HCT116 (cell line): ENCODE data around the gene KHDRBS2. TPM values are rescaled to one million over a fixed set of nuclear protein-coding genes. Genes with fewer than 3 reads are reported as not detected.

Experiments
- ATAC-seq: fragments of 200-7000 bp; cut with Tn5 transposase; 2 replicates; pipeline ENCODE4 v1.9.1; 2020; ENCODE audit warnings: mild to moderate bottlenecking, moderate library complexity
- BruUV-seq: library from RNA; stranded (reverse); fragments of 400-500 nt; replicated peaks from 2 replicates; lab custom pipeline; 2021; lab: Mats Ljungman, UMichigan
- CTCF ChIA-PET: fragments of 300-600 bp; sonication (Branson Sonifier 250); formaldehyde crosslinking; loops from one replicate; lab custom pipeline; 2021; ENCODE audit warnings: antibody characterized with exemption; lab: Charles Lee
- POLR2A ChIA-PET: fragments of 300-600, 350-600 bp; sonication (Branson Sonifier 250); formaldehyde crosslinking; loops from one replicate; lab custom pipeline; 2021; ENCODE audit warnings: antibody characterized with exemption; lab: Charles Lee
- RAD21 ChIA-PET, 2 experiments: fragments of 300-600 bp; sonication (Branson Sonifier 250); formaldehyde crosslinking; loops; one replicate each; lab custom pipeline; 2023; ENCODE audit warnings: low total read pairs in 2 of 2; ENCODE audit not compliant: uncharacterized antibody in 2 of 2, unreplicated experiment in 2 of 2, low non-redundant PET in 1 of 2; lab: Charles Lee
- DNase-seq: peaks from one replicate; pipeline ENCODE4 v3.0.0-alpha.2; 2010; ENCODE audit warnings: low read depth, low spot score
- H2AFZ ChIP-seq: fragments of 200-600 bp; shearing (Covaris generic), sonication (generic); 2 replicates; pipeline ENCODE4 v1.6.1; 2017; ENCODE audit warnings: low read depth, mixed run types, mixed read lengths, antibody characterized with exemption, low read length; ENCODE audit not compliant: poor library complexity, severe bottlenecking
- H3K27ac ChIP-seq: 2 replicates; pipeline ENCODE4 v1.5.1; 2012; ENCODE audit warnings: low read depth, low read length
- H3K27me3 ChIP-seq: fragments of 200-600 bp; sonication (generic); 2 replicates; pipeline ENCODE4 v1.6.1; 2016; ENCODE audit warnings: mixed run types, low read length, mixed read lengths; ENCODE audit not compliant: insufficient read depth
- H3K36me3 ChIP-seq, 2 experiments: fragments of 200-500 bp in 1 of 2; fragments of 200-600 bp in 1 of 2; sonication (Bioruptor generic) in 1 of 2; sonication (generic) in 1 of 2; 2 replicates each; pipeline versions ENCODE4 v1.5.1 to v1.6.1; 2014 to 2016; ENCODE audit warnings: low read length in 2 of 2, inconsistent platforms in 1 of 2, mixed read lengths in 1 of 2, mixed run types in 1 of 2; ENCODE audit not compliant: insufficient read depth in 2 of 2, control insufficient read depth in 1 of 2
- H3K4me1 ChIP-seq, 2 experiments: fragments of 200-600 bp in 1 of 2; sonication (generic) in 1 of 2; 2 replicates each; pipeline versions ENCODE4 v1.5.1 to v1.6.1; 2012 to 2017; ENCODE audit warnings: low read length in 2 of 2, inconsistent platforms in 1 of 2, mild to moderate bottlenecking in 1 of 2, mixed read lengths in 1 of 2, mixed run types in 1 of 2, moderate library complexity in 1 of 2; ENCODE audit not compliant: insufficient read depth in 2 of 2, control insufficient read depth in 1 of 2
- H3K4me2 ChIP-seq: fragments of 200-600 bp; sonication (generic); 2 replicates; pipeline ENCODE4 v1.6.1; 2017; ENCODE audit warnings: mixed run types, low read length, mixed read lengths
- H3K4me3 ChIP-seq, 2 experiments: fragments of 200-600 bp in 1 of 2; sonication (generic) in 1 of 2; replicated peaks in 1 of 2; 2 replicates each; pipeline ENCODE4 v1.5.1; 2011 to 2016; ENCODE audit warnings: low read length in 2 of 2, control low read depth in 1 of 2, low read depth in 1 of 2, mild to moderate bottlenecking in 1 of 2, mixed read lengths in 1 of 2, mixed run types in 1 of 2
- H3K79me2 ChIP-seq: fragments of 200-600 bp; sonication (generic); 2 replicates; pipeline ENCODE4 v1.6.1; 2017; ENCODE audit warnings: mild to moderate bottlenecking, mixed run types, low read length, moderate library complexity, mixed read lengths; ENCODE audit not compliant: insufficient read depth
- H3K9ac ChIP-seq: fragments of 200-600 bp; sonication (generic); 2 replicates; pipeline ENCODE4 v1.6.1; 2016; ENCODE audit warnings: low read length, mixed read lengths
- H3K9me2 ChIP-seq: fragments of 200-600 bp; sonication (generic), shearing (Covaris generic); 2 replicates; pipeline ENCODE4 v1.6.1; 2017; ENCODE audit warnings: mixed run types, mild to moderate bottlenecking, moderate library complexity; ENCODE audit not compliant: insufficient read depth
- H3K9me3 ChIP-seq, 2 experiments: fragments of 200-500 bp in 1 of 2; fragments of 200-600 bp in 1 of 2; sonication (Bioruptor generic) in 1 of 2; sonication (generic) in 1 of 2; 2 replicates each; pipeline ENCODE4 v1.6.1; 2014 to 2017; ENCODE audit warnings: low read length in 2 of 2, mixed read lengths in 2 of 2, inconsistent platforms in 1 of 2, low read depth in 1 of 2, mild to moderate bottlenecking in 1 of 2, mixed run types in 1 of 2, moderate library complexity in 1 of 2; ENCODE audit not compliant: control insufficient read depth in 1 of 2, insufficient read depth in 1 of 2
- H4K20me1 ChIP-seq: fragments of 200-600 bp; sonication (generic), shearing (Covaris generic); 2 replicates; pipeline ENCODE4 v1.6.1; 2017; ENCODE audit warnings: mixed run types, mild to moderate bottlenecking, moderate library complexity; ENCODE audit not compliant: insufficient read depth
- CBX3 ChIP-seq: IDR thresholded peaks from 2 replicates; pipeline ENCODE4 v1.6.1; 2012; ENCODE audit warnings: low read depth
- CEBPB ChIP-seq: IDR thresholded peaks from 2 replicates; pipeline ENCODE4 v1.6.1; 2012; ENCODE audit warnings: low read depth
- EGR1 ChIP-seq: IDR thresholded peaks from 2 replicates; pipeline ENCODE4 v1.6.1; 2012; ENCODE audit warnings: low read depth
- ELF1 ChIP-seq: IDR thresholded peaks from 2 replicates; pipeline ENCODE4 v1.6.1; 2012; ENCODE audit warnings: low read depth, borderline replicate concordance
- EZH2 ChIP-seq: fragments of 200-600 bp; sonication (generic); IDR thresholded peaks from 2 replicates; pipeline ENCODE4 v1.6.1; 2017; ENCODE audit warnings: antibody characterized with exemption, mixed run types
- EZH2phosphoT487 ChIP-seq: fragments of 200-600 bp; IDR thresholded peaks from 2 replicates; pipeline ENCODE4 v1.6.1; 2018; ENCODE audit warnings: antibody characterized with exemption, borderline replicate concordance
- JUND ChIP-seq: IDR thresholded peaks from 2 replicates; pipeline ENCODE4 v1.6.1; 2012
- POLR2A ChIP-seq: IDR thresholded peaks from 2 replicates; pipeline ENCODE4 v1.7.0; 2011; ENCODE audit warnings: borderline replicate concordance; ENCODE audit not compliant: insufficient read depth, insufficient read length; ENCODE audit errors: extremely low read depth
- POLR2AphosphoS5 ChIP-seq: IDR thresholded peaks from 2 replicates; pipeline ENCODE4 v1.6.1; 2011; ENCODE audit warnings: mild to moderate bottlenecking, low read depth, low read length, moderate library complexity
- SIN3A ChIP-seq: IDR thresholded peaks from 2 replicates; pipeline ENCODE4 v1.6.1; 2012; ENCODE audit warnings: low read depth
- SP1 ChIP-seq: IDR thresholded peaks from 2 replicates; pipeline ENCODE4 v1.6.1; 2012; ENCODE audit warnings: low read depth
- TCF7L2 ChIP-seq: IDR thresholded peaks from 2 replicates; pipeline ENCODE4 v1.7.0; 2011; ENCODE audit warnings: borderline replicate concordance, inconsistent platforms; ENCODE audit not compliant: insufficient read depth, insufficient read length; ENCODE audit errors: extremely low read depth
- YY1 ChIP-seq: IDR thresholded peaks from 2 replicates; pipeline ENCODE4 v1.6.1; 2011; ENCODE audit warnings: low read length, low read depth, moderate library complexity, mild to moderate bottlenecking; ENCODE audit not compliant: insufficient replicate concordance; ENCODE audit errors: extremely low read depth
- ZFX ChIP-seq: fragments of 450-650 bp; IDR thresholded peaks from 2 replicates; pipeline ENCODE4 v1.6.1; 2017
- ZNF274 ChIP-seq: fragments of 200-500 bp; sonication (Bioruptor generic); IDR thresholded peaks from 2 replicates; pipeline ENCODE4 v1.6.1; 2014; ENCODE audit warnings: mild to moderate bottlenecking, low read depth, low read length, inconsistent platforms
- intact Hi-C: fragments of 100-400 bp; cut with micrococcal nuclease; formaldehyde crosslinking; loops from 2 replicates; pipeline ENCODE4 v1.10.0; 2022
- total RNA-seq: library from RNA; stranded (reverse); gene quantifications from one replicate; pipeline ENCODE4 v1.2.1, GENCODE V29; 2021; ENCODE audit not compliant: unreplicated experiment
- TF ChIP-seq, protein P1 (sequence below): IDR thresholded peaks from 2 replicates; pipeline ENCODE4 v1.6.1; 2012
- TF ChIP-seq, protein P2 (sequence below): IDR thresholded peaks from 2 replicates; pipeline ENCODE4 v1.6.1; 2011; ENCODE audit warnings: mild to moderate bottlenecking, low read length, moderate library complexity; ENCODE audit not compliant: insufficient replicate concordance; ENCODE audit errors: extremely low read depth
- TF ChIP-seq, protein P3 (sequence below): IDR thresholded peaks from 2 replicates; pipeline ENCODE4 v1.6.1; 2012

KHDRBS2 gene
- total RNA-seq, 1 experiment from 2014 or later: not detected

DNA sequence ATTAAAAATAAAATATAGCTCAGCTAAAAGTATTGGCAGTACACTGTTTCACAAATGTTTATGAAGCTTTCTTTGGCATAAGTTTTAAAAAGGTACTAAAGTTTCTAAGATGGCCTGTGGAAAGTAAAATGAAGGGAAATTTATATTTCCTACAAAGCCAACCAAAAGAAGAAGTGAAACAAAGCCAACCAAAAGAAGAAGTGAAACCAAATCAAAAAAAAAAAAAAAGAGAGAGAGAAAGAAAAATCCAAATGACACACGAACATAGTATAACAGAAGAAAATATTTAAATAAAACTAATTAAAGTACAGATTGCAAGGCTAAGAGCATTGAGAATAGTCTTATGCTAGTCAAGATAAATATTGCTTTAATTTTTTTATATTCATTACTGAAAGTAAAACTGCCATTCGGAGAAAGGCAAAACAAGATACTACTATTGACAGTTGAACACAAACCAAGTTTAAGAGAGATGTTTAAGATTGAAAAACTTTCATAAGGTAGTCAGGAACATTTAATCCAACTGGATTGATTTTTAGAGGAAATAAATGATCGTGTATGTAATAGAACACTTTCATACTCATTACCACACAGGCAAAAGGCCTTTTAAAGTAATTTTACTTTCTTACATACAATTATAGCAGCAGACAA, 12.8 kb upstream of the KHDRBS2 start:
- Histone ChIP-seq H3K27ac (no peak overlapping the region), H3K9ac (no peak overlapping the region), H3K9me2 (no peaks in the 10 kb centered on the region), H2AFZ (no peak overlapping the region), H4K20me1 (no peaks in the 10 kb centered on the region), H3K9me3 (peaks cover 7 to 22% of the 10 kb centered on the region in 2 experiments; a peak in 1 of 4 replicates), H3K4me3 (no peak overlapping the region), H3K4me2 (no peak overlapping the region), H3K4me1 (no peaks in the 10 kb centered on the region), H3K79me2 (no peaks in the 10 kb centered on the region), H3K27me3 (no peaks in the 10 kb centered on the region), H3K36me3 (no peaks in the 10 kb centered on the region)
- no peak for ATAC-seq
- TF ChIP-seq EZH2: no peak
- TF ChIP-seq CEBPB: no peak
- TF ChIP-seq POLR2AphosphoS5: no peak
- TF ChIP-seq, protein P1, sequence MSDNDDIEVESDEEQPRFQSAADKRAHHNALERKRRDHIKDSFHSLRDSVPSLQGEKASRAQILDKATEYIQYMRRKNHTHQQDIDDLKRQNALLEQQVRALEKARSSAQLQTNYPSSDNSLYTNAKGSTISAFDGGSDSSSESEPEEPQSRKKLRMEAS: no peak
- no peak for TF ChIP-seq TCF7L2
- TF ChIP-seq ZNF274: no peak
- no peak for TF ChIP-seq POLR2A
- TF ChIP-seq, protein P2, sequence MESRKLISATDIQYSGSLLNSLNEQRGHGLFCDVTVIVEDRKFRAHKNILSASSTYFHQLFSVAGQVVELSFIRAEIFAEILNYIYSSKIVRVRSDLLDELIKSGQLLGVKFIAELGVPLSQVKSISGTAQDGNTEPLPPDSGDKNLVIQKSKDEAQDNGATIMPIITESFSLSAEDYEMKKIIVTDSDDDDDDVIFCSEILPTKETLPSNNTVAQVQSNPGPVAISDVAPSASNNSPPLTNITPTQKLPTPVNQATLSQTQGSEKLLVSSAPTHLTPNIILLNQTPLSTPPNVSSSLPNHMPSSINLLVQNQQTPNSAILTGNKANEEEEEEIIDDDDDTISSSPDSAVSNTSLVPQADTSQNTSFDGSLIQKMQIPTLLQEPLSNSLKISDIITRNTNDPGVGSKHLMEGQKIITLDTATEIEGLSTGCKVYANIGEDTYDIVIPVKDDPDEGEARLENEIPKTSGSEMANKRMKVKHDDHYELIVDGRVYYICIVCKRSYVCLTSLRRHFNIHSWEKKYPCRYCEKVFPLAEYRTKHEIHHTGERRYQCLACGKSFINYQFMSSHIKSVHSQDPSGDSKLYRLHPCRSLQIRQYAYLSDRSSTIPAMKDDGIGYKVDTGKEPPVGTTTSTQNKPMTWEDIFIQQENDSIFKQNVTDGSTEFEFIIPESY: no peak
- no peak for TF ChIP-seq ELF1
- TF ChIP-seq ZFX: no peak
- TF ChIP-seq SP1: no peak
- TF ChIP-seq YY1: no peak
- no peak for TF ChIP-seq JUND
- no peak for TF ChIP-seq EZH2phosphoT487
- TF ChIP-seq SIN3A: no peak
- TF ChIP-seq, protein P3, sequence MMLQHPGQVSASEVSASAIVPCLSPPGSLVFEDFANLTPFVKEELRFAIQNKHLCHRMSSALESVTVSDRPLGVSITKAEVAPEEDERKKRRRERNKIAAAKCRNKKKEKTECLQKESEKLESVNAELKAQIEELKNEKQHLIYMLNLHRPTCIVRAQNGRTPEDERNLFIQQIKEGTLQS: no peak
- no peak for TF ChIP-seq CBX3
- TF ChIP-seq EGR1: no peak
- intact Hi-C loops: no loop called here
- ChIA-PET POLR2A (no interaction called here), CTCF (no interaction called here), RAD21 (no interaction called here)
- no peak for DNase-seq
- BruUV-seq: no TSS peak
